GM12878 (cell line): ENCODE data around the gene OGFOD3.

Source experiments
- CTCF ChIP-seq, 3 experiments: IDR thresholded peaks in 2 of 3; conservative IDR thresholded peaks in 1 of 3; 2 replicates each; pipeline ENCODE4 v1.5.1; 2011; ENCODE audit warnings: low read depth in 3 of 3, low read length in 3 of 3, mild to moderate bottlenecking in 3 of 3, control low read depth in 2 of 3, moderate library complexity in 2 of 3, inconsistent platforms in 1 of 3, mixed read lengths in 1 of 3; ENCODE audit not compliant: control insufficient read depth in 2 of 3, insufficient read depth in 1 of 3; ENCODE audit errors: extremely low read depth in 1 of 3
- EZH2 ChIP-seq: IDR thresholded peaks from 2 replicates; pipeline ENCODE4 v1.6.1; 2012; ENCODE audit warnings: low read depth, mild to moderate bottlenecking, control low read depth, inconsistent platforms, low read length, borderline replicate concordance; ENCODE audit not compliant: control insufficient read depth
- HCFC1 ChIP-seq: fragments of 150-350 bp; IDR thresholded peaks from 2 replicates; pipeline ENCODE4 v1.6.1; 2014; ENCODE audit warnings: low read length
- HDGF ChIP-seq: fragments of 450-650 bp; IDR thresholded peaks from 2 replicates; pipeline ENCODE4 v1.6.1; 2016; ENCODE audit warnings: antibody characterized with exemption
- TCF7 ChIP-seq: IDR thresholded peaks from 2 replicates; pipeline ENCODE4 v1.6.1; 2014; ENCODE audit warnings: antibody characterized with exemption, borderline replicate concordance
- ZNF24 ChIP-seq: fragments of 450-650 bp; IDR thresholded peaks from 2 replicates; pipeline ENCODE4 v1.6.1; 2017; ENCODE audit warnings: antibody characterized with exemption, mild to moderate bottlenecking

- TF ChIP-seq TCF7 (no peak), CTCF (IDR thresholded peaks at IDR 0.05 in 2 of 3, conservative IDR thresholded peaks at IDR 0.05 in 1 of 3; ENCODE audit: control insufficient read depth in 2 of 3, extremely low read depth in 1 of 3, insufficient read depth in 1 of 3, low read depth in 3 of 3, low read length in 3 of 3) (no peak), ZNF24 (no peak), HDGF (no peak), EZH2 (no peak), HCFC1 (no peak)
These were observed 25.4 kb downstream of the OGFOD3 start for GRCh38 chr17:82392941-82393340.
